KMS-11 (cell line): ENCODE data around the gene ACTBL2.

Experiments
- H2AFZ ChIP-seq: fragments of 200-600 bp; sonication (generic); 2 replicates; pipeline ENCODE4 v1.6.1; 2016; ENCODE audit warnings: antibody characterized with exemption, mixed run types, low read depth
- H3K27ac ChIP-seq: fragments of 200-600 bp; sonication (generic); 2 replicates; pipeline ENCODE4 v1.6.1; 2016; ENCODE audit warnings: mild to moderate bottlenecking, mixed run types
- H3K27me3 ChIP-seq: fragments of 200-600 bp; sonication (generic); 2 replicates; pipeline ENCODE4 v1.6.1; 2017; ENCODE audit warnings: mild to moderate bottlenecking, low read depth, mixed run types, moderate library complexity; ENCODE audit not compliant: insufficient read depth
- H3K36me3 ChIP-seq: fragments of 200-600 bp; sonication (generic); 2 replicates; pipeline ENCODE4 v1.6.1; 2017; ENCODE audit warnings: mild to moderate bottlenecking, mixed run types; ENCODE audit not compliant: insufficient read depth
- H3K4me1 ChIP-seq: fragments of 200-600 bp; sonication (generic); 2 replicates; pipeline ENCODE4 v1.6.1; 2016; ENCODE audit warnings: mild to moderate bottlenecking, low read depth, mixed run types; ENCODE audit not compliant: poor library complexity, severe bottlenecking
- H3K4me2 ChIP-seq: fragments of 200-600 bp; sonication (generic); 2 replicates; pipeline ENCODE4 v1.7.0; 2016; ENCODE audit warnings: mild to moderate bottlenecking, mixed run types
- H3K4me3 ChIP-seq: fragments of 200-600 bp; sonication (generic); IDR thresholded peaks from 2 replicates; pipeline ENCODE4 v1.6.1; 2017; ENCODE audit warnings: low read depth, low read length, mixed read lengths; ENCODE audit not compliant: insufficient read depth
- H3K79me2 ChIP-seq: fragments of 200-600 bp; sonication (generic); 2 replicates; pipeline ENCODE4 v1.6.1; 2016; ENCODE audit warnings: low read depth, mixed run types; ENCODE audit not compliant: insufficient read depth
- H3K9ac ChIP-seq: fragments of 200-600 bp; sonication (generic); 2 replicates; pipeline ENCODE4 v1.6.1; 2016; ENCODE audit warnings: mild to moderate bottlenecking, mixed run types
- H4K20me1 ChIP-seq: fragments of 200-600 bp; sonication (generic); 2 replicates; pipeline ENCODE4 v1.6.1; 2016; ENCODE audit warnings: mild to moderate bottlenecking, mixed run types; ENCODE audit not compliant: insufficient read depth
- TF ChIP-seq, protein P1 (sequence below): fragments of 200-600 bp; sonication (generic); conservative IDR thresholded peaks from 2 replicates; pipeline ENCODE4 v1.6.1; 2017; ENCODE audit warnings: low read depth, mild to moderate bottlenecking, antibody characterized with exemption, low read length, moderate library complexity, mixed read lengths

ACTBL2 gene

DNA sequence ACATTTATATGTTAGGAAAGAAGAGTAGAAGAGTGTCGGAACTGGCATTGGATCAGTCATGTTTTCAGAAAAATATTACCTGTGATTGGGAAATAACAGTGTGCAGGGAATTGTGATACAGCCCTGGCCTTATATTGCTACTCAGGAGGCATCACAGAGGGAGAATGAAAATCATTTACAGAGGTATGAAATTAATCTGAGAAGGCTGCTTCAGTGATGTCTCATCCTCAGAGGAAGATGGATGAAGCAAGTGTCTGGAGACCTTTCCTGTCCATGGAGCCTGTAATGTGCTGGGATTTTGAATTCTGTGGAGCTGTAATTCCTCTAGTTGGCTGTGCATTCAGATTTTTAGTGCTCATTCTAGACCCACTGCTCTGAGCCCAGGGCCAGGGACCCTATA, 3.8 kb downstream of the ACTBL2 start:
- Histone ChIP-seq H4K20me1 (no peaks in the 10 kb centered on the region), H3K79me2 (no peaks in the 10 kb centered on the region), H3K27ac (no peak overlapping the region), H3K4me2 (no peak overlapping the region), H3K36me3 (no peaks in the 10 kb centered on the region), H2AFZ (no peak overlapping the region), H3K27me3 (no peaks in the 10 kb centered on the region), H3K9ac (no peak overlapping the region), H3K4me1 (no peaks in the 10 kb centered on the region), H3K4me3 (no peak overlapping the region)
- TF ChIP-seq, protein P1, sequence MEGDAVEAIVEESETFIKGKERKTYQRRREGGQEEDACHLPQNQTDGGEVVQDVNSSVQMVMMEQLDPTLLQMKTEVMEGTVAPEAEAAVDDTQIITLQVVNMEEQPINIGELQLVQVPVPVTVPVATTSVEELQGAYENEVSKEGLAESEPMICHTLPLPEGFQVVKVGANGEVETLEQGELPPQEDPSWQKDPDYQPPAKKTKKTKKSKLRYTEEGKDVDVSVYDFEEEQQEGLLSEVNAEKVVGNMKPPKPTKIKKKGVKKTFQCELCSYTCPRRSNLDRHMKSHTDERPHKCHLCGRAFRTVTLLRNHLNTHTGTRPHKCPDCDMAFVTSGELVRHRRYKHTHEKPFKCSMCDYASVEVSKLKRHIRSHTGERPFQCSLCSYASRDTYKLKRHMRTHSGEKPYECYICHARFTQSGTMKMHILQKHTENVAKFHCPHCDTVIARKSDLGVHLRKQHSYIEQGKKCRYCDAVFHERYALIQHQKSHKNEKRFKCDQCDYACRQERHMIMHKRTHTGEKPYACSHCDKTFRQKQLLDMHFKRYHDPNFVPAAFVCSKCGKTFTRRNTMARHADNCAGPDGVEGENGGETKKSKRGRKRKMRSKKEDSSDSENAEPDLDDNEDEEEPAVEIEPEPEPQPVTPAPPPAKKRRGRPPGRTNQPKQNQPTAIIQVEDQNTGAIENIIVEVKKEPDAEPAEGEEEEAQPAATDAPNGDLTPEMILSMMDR, result no peak

DNA sequence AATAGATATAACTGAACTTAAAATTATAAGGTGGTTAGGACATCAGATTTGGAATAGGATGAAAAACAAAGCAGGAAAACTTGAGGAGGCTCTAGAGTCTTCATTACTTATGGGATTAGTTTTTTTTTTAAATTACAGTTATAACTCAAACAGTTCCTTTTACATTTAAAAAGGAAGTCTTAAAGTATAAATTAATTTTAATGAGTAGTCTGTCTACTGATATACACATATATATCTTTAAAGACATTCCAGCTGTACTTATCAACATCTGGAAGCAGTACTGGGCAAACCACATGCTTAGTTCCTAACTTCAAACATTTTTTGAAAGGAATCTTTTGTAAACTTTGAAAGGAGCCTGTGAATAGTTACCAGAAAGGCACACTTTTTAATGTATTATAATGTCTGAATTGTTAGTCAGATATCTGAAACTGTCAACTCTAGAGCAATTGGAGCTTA, 6.0 kb downstream of the ACTBL2 start:
- Histone ChIP-seq H4K20me1 (no peaks in the 10 kb centered on the region), H3K36me3 (no peaks in the 10 kb centered on the region), H3K4me2 (no peak overlapping the region), H3K4me3 (no peak overlapping the region), H3K9ac (no peak overlapping the region), H3K27ac (no peak overlapping the region), H3K79me2 (no peaks in the 10 kb centered on the region), H3K27me3 (no peaks in the 10 kb centered on the region), H2AFZ (no peak overlapping the region), H3K4me1 (no peaks in the 10 kb centered on the region)
- TF ChIP-seq, protein P1, result no peak

DNA sequence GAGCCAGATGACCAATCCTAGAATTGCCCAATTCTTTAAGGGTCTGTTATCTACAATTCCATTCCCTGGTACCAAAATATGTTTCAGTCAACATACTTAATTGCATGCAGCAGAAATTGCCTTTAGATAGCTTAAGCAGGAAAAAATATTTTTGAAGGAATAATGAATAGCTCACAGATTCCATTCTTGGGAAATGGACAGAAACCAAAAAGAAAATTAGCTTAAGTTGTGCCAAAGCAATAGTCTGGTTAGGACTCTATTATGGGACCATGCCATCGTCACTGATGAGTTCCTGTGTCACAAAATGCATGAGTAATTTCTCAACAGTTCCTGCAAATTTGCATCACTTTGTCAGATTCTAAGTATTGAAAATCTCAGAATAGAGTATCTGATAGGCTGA, 12.3 kb downstream of the ACTBL2 start:
- Histone ChIP-seq H3K27ac (no peak overlapping the region), H3K27me3 (no peaks in the 10 kb centered on the region), H2AFZ (no peak overlapping the region), H3K36me3 (no peaks in the 10 kb centered on the region), H3K4me1 (no peaks in the 10 kb centered on the region), H4K20me1 (no peaks in the 10 kb centered on the region), H3K79me2 (no peaks in the 10 kb centered on the region), H3K9ac (no peak overlapping the region), H3K4me3 (no peak overlapping the region), H3K4me2 (no peak overlapping the region)
- TF ChIP-seq, protein P1, result no peak

DNA sequence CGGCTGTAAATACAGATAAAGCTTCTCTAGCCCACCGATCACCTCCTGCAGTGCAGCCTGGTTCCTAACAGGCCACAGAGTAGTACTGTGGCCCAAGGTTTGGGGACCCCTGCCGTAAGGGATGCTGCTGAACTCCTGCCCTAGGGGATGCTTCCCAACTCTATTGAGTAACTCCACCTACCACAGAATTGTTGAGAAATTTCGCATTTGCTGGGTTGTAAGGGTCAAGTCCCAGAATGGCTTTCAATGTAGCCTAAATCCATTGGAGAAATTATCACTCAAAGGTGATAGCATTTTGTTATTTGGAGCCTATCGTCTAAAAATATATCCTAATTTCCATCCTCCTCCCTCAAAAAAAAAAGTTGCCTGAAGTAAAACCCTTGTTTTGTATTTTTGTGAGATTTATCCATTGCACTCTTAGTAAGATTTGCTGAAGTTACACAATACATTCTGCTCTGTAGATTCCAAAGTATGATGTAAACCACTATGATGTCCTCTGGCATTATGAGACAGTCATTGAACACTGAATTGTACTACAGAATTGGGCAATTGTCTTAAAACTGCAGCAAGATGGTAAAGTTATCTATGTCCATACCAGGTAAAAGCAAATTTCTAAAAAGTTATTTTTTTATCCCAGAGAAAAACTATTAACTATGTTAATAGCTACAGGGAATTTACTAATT, 14.0 kb downstream of the ACTBL2 start:
- no peaks in the 10 kb centered on the region for H3K79me2 ChIP-seq
- no peaks in the 10 kb centered on the region for H4K20me1 ChIP-seq
- no peak overlapping the region for H3K4me3 ChIP-seq
- TF ChIP-seq, protein P1, result no peak
- no peaks in the 10 kb centered on the region for H3K4me1 ChIP-seq
- H3K4me2 ChIP-seq, result no peak overlapping the region
- H3K9ac ChIP-seq, result no peak overlapping the region
- H3K36me3 ChIP-seq, result no peaks in the 10 kb centered on the region
- no peak overlapping the region for H2AFZ ChIP-seq
- no peaks in the 10 kb centered on the region for H3K27me3 ChIP-seq
- no peak overlapping the region for H3K27ac ChIP-seq
